Kidney (tissue), 14 donors: ENCODE data around the gene TINAG. TPM values are rescaled to one million over a fixed set of nuclear protein-coding genes. Genes with fewer than 3 reads are reported as not detected.

ENCODE experiments used
- DNase-seq, 5 donors: peaks; one replicate each; pipeline ENCODE4 v3.0.0-alpha.2; 2013 to 2020
- FAIRE-seq: peaks from 2 replicates; lab custom pipeline; 2012; peaks lifted over from hg19 to GRCh38; lab: Jason Lieb, UNC
- H3K27ac ChIP-seq, 2 donors: one replicate each; pipeline ENCODE4 v1.7.0; 2013; ENCODE audit warnings: low read depth in 2 of 2, low read length in 2 of 2, inconsistent platforms in 1 of 2
- H3K27me3 ChIP-seq: one replicate; pipeline ENCODE4 v1.7.1; 2013; ENCODE audit warnings: low read length, inconsistent platforms; ENCODE audit not compliant: control insufficient read depth, insufficient read depth
- H3K36me3 ChIP-seq, 3 donors: one replicate each; pipeline versions ENCODE4 v1.7.0 to v1.7.1; 2013; ENCODE audit warnings: low read length in 3 of 3, control low read depth in 1 of 3, inconsistent platforms in 1 of 3; ENCODE audit not compliant: insufficient read depth in 3 of 3, control insufficient read depth in 2 of 3
- H3K4me1 ChIP-seq, 3 donors: one replicate each; pipeline versions ENCODE4 v1.7.0 to v1.7.1; 2013; ENCODE audit warnings: low read length in 3 of 3, inconsistent platforms in 1 of 3, low read depth in 1 of 3; ENCODE audit not compliant: control insufficient read depth in 2 of 3, insufficient read depth in 2 of 3
- H3K4me3 ChIP-seq, 3 donors: one replicate each; pipeline versions ENCODE4 v1.7.0 to v1.8.1; 2013; ENCODE audit warnings: low read length in 3 of 3, control low read depth in 1 of 3, inconsistent platforms in 1 of 3
- H3K9ac ChIP-seq, 3 donors: one replicate each; pipeline versions ENCODE4 v1.7.0 to v1.7.1; 2013; ENCODE audit warnings: low read length in 3 of 3, control low read depth in 1 of 3, inconsistent platforms in 1 of 3
- H3K9me3 ChIP-seq, 3 donors: one replicate each; pipeline versions ENCODE4 v1.7.0 to v1.7.1; 2013; ENCODE audit warnings: low read length in 3 of 3, control low read depth in 1 of 3, inconsistent platforms in 1 of 3; ENCODE audit not compliant: control insufficient read depth in 2 of 3, insufficient read depth in 1 of 3
- CTCF ChIP-seq: IDR thresholded peaks from 3 replicates; pipeline ENCODE4 v1.5.1; 2012; ENCODE audit warnings: mild to moderate bottlenecking, moderate library complexity, borderline replicate concordance; ENCODE audit not compliant: insufficient read depth; ENCODE audit errors: extremely low read depth
- intact Hi-C: fragments of 100-400 bp; cut with DNase I; formaldehyde crosslinking; loops from one replicate; pipeline ENCODE4 v1.11.1; 2022
- polyA plus RNA-seq: library from polyadenylated mRNA; stranded (reverse); fragments of 350-450 nt; fragmentation: Illumina TruSeq; extraction: RNeasy Lipid Tissue Mini Kit (QIAGEN cat#74804); gene quantifications from one replicate; pipeline ENCODE4 v1.2.3, GENCODE V29; 2014; ENCODE audit warnings: low read depth, low replicate concordance; ENCODE audit not compliant: insufficient read depth
- total RNA-seq: library from RNA; stranded (reverse); fragmentation: NEBNext Ultra II Directional; extraction: Animal tissue kit (Norgen Biotek cat#: 25700); gene quantifications from one replicate; pipeline ENCODE4 v1.2.1, GENCODE V29; 2021
- donor health status: control.
- donor health status: control.
- donor health status: control.
- donor health status: control.
- donor health status: control.
- donor health status: DM: yes; HTN: yes; CAD: no.
- donor health status: Normal renal cell carcinoma (clear cell type).

The TINAG gene
- total and polyA plus RNA-seq, 2 donors from 2014 or later = 22.1 to 73.0 TPM

DNA sequence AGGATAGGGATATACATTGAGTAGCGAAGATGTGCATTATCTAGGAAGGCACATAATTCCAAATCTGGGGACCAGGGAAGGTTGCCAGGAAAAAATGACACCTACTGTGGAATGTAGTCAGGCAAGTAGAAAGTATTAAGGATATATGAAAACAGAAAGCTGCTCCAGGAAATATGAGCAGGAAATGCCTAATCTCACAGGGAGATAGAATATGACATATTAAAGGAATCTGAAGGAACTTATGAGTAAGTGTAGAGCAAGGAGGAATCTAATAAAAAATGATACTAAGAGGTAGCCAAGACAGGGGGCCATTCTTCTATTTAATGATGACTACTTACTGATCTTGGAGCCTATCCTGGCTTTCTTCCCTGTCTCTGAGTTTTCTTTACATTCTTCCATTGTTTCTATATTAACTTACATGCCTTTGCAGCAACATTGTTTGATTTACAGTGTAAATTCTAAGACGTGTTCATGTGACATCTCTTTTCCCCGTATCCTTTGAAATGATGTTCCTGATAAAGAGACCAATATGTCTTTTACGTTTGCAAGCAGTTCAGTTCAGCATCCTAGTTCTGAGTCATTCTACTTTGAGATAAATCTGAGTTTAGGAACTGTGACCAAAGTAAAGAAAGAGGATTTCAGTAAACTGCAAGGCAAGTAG, 58.6 kb downstream of the TINAG start:
- no peak overlapping the region for H3K27ac ChIP-seq
- H3K9ac ChIP-seq = no peak overlapping the region
- no peaks in the 10 kb centered on the region for H3K9me3 ChIP-seq
- intact Hi-C loops = no loop called here
- TF ChIP-seq CTCF = no peak
- no peaks in the 10 kb centered on the region for H3K27me3 ChIP-seq
- H3K36me3 ChIP-seq = peaks cover 0 to 5% (median 0%) of the 10 kb centered on the region in 3 donors
- H3K4me1 ChIP-seq = no peaks in the 10 kb centered on the region
- FAIRE-seq (no peak), DNase-seq (no peak)
- no peak overlapping the region for H3K4me3 ChIP-seq

DNA sequence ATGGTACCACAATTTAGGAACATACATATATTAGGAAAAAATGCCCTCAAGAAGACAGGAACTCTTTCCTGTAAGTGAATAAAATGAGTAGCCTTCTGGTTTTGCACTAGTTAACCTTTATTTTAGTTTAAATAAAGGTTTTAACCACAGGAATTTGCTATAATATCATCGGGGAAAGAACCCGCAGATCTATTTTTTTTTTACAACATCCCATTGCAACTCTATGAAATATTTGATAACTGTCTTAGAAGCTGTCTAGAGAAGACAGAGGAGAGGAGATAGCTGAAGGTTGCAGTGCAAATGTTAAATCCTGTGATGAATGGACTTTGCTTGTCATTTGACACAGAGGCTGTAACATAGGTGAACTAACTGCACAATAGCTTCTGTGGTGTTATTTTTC, 69.5 kb downstream of the TINAG start:
- H3K9ac ChIP-seq = no peak overlapping the region
- no peaks in the 10 kb centered on the region for H3K27me3 ChIP-seq
- H3K4me3 ChIP-seq = no peak overlapping the region
- peaks cover 0 to 4% (median 0%) of the 10 kb centered on the region in 3 donors for H3K36me3 ChIP-seq
- H3K9me3 ChIP-seq = no peaks in the 10 kb centered on the region
- TF ChIP-seq CTCF = no peak
- DNase-seq (no peak), FAIRE-seq (no peak)
- H3K4me1 ChIP-seq = no peaks in the 10 kb centered on the region
- intact Hi-C loops = no loop called here
- no peak overlapping the region for H3K27ac ChIP-seq

DNA sequence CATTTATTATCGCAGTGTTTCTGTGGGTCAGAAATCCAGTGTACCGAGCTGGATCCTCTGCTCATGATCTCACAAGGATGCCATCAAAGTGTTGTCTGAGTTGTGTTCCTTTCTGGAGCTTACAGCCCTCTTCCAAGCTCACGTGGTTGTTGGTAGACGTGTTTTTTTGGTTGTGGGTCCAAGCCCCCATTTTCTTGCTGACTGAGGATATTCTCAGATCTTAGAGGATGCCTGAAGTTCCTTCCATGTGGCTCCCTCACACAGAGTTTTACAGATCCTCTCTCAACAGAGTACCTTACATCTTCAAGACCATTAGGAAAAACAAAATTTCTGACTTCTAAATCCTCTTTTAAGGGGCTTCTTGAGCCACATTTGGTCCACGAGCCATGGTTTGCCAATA, 78.1 kb downstream of the TINAG start:
- no peak for FAIRE-seq
- no peak for DNase-seq
- Histone ChIP-seq H3K27me3 (no peaks in the 10 kb centered on the region), H3K27ac (no peak overlapping the region), H3K9me3 (no peaks in the 10 kb centered on the region), H3K36me3 (peaks cover 0 to 20% (median 4%) of the 10 kb centered on the region in 3 donors), H3K9ac (no peak overlapping the region), H3K4me1 (no peaks in the 10 kb centered on the region), H3K4me3 (no peak overlapping the region)
- intact Hi-C loops = no loop called here
- no peak for TF ChIP-seq CTCF
